K562 (cell line): Measurements from ENCODE around the gene HCN3. TPM values are rescaled to one million over a fixed set of nuclear protein-coding genes. Genes with fewer than 3 reads are reported as not detected.

Source experiments
- CBFA2T2 ChIP-seq: fragments of 450-650 bp; conservative IDR thresholded peaks from 2 replicates; pipeline ENCODE4 v1.6.1; 2017; ENCODE audit warnings: mild to moderate bottlenecking
- FOS ChIP-seq: IDR thresholded peaks from 3 replicates; pipeline ENCODE4 v1.6.1; 2011; ENCODE audit not compliant: insufficient read length; ENCODE audit errors: extremely low read depth
- GABPA ChIP-seq: fragments of 200-800 bp; sonication (Bioruptor generic); conservative IDR thresholded peaks from 2 replicates; pipeline ENCODE4 v1.6.1; 2016; ENCODE audit warnings: low read depth, missing genetic modification characterization, missing compliant biosample characterization
- HES1 ChIP-seq: fragments of 450-650 bp; IDR thresholded peaks from 2 replicates; pipeline ENCODE4 v1.6.1; 2016; ENCODE audit warnings: low read depth, mild to moderate bottlenecking, moderate library complexity
- PCBP2 ChIP-seq: fragments of 200-400 bp; formaldehyde crosslinking; IDR thresholded peaks from 2 replicates; pipeline ENCODE4 v1.6.1; 2018; ENCODE audit warnings: low read length, low read depth, mild to moderate bottlenecking, moderate library complexity; ENCODE audit not compliant: poor library complexity, severe bottlenecking
- POLR3A ChIP-seq: IDR thresholded peaks from 2 replicates; pipeline ENCODE4 v1.6.1; 2011; ENCODE audit warnings: borderline replicate concordance, mild to moderate bottlenecking, moderate library complexity; ENCODE audit not compliant: insufficient read length, insufficient read depth; ENCODE audit errors: extremely low read depth
- ZBED1 ChIP-seq: IDR thresholded peaks from 2 replicates; pipeline ENCODE4 v1.6.1; 2014
- ZNF239 ChIP-seq: fragments of 250-450 bp; sonication (Bioruptor Pico); IDR thresholded peaks from 2 replicates; pipeline ENCODE4 v1.4.0; 2020; ENCODE audit warnings: mild to moderate bottlenecking
- polyA plus RNA-seq, 8 experiments: library from polyadenylated mRNA; depleted of rRNA in 4 of 8; stranded (reverse) in 5 of 8; unstranded in 3 of 8; fragments of >200 nt; fragmentation: Nextera tagmentation in 2 of 8; fragmentation: Illumina TruSeq in 1 of 8; extraction: Ambion mirVana in 2 of 8; extraction: Trizol in 1 of 8; gene quantifications; 2 replicates each; pipeline versions ENCODE4 v1.2.1 to v1.2.3, GENCODE V29; 2011 to 2014; ENCODE audit warnings: inconsistent platforms in 1 of 8, missing spikeins in 1 of 8
- total RNA-seq, 7 experiments: library from RNA; depleted of rRNA in 6 of 7; stranded (reverse); fragments of >200 nt in 6 of 7; fragmentation: Illumina TruSeq in 2 of 7; extraction: Trizol in 2 of 7; gene quantifications; 2 replicates each; pipeline versions ENCODE4 v1.2.1 to v1.2.3, GENCODE V29; 2011 to 2021; ENCODE audit warnings: low replicate concordance in 1 of 7
- TF ChIP-seq, protein P1 (sequence below), 2 experiments: fragments of 450-650 bp; IDR thresholded peaks; 2 replicates each; pipeline ENCODE4 v1.6.1; 2016; ENCODE audit warnings: mild to moderate bottlenecking in 2 of 2, borderline replicate concordance in 1 of 2, low read depth in 1 of 2, moderate library complexity in 1 of 2
- TF ChIP-seq, protein P2 (sequence below): fragments of 450-650 bp; IDR thresholded peaks from 2 replicates; pipeline ENCODE4 v1.7.0; 2016; ENCODE audit warnings: borderline replicate concordance
- TF ChIP-seq, protein P3 (sequence below): sonication (generic); formaldehyde crosslinking; IDR thresholded peaks from 2 replicates; pipeline ENCODE4 v1.8.0; 2022; ENCODE audit warnings: mild to moderate bottlenecking, low read depth, missing genetic modification reagents
- TF ChIP-seq, protein P4 (sequence below), 2 experiments: fragments of 250-450 bp in 1 of 2; fragments of 450-650 bp in 1 of 2; sonication (Bioruptor Pico) in 1 of 2; IDR thresholded peaks; 2 replicates each; pipeline versions ENCODE4 v1.6.1 to v1.8.0; 2016 to 2021; ENCODE audit warnings: mild to moderate bottlenecking in 2 of 2, moderate library complexity in 2 of 2, missing compliant biosample characterization in 1 of 2, missing genetic modification characterization in 1 of 2

HCN3 gene
- total and polyA plus RNA-seq, 9 of the 15 experiments (the other 6 are each of a cell fraction or from before 2014, with no cell fraction given), result 0.91 to 9.7 (median 3.9) TPM

GRCh38 chr1:155261852-155262673 lies 15.2 kb upstream of the HCN3 start, which contains the start of gene SCAMP3 (continued):
- TF ChIP-seq, protein P1, sequence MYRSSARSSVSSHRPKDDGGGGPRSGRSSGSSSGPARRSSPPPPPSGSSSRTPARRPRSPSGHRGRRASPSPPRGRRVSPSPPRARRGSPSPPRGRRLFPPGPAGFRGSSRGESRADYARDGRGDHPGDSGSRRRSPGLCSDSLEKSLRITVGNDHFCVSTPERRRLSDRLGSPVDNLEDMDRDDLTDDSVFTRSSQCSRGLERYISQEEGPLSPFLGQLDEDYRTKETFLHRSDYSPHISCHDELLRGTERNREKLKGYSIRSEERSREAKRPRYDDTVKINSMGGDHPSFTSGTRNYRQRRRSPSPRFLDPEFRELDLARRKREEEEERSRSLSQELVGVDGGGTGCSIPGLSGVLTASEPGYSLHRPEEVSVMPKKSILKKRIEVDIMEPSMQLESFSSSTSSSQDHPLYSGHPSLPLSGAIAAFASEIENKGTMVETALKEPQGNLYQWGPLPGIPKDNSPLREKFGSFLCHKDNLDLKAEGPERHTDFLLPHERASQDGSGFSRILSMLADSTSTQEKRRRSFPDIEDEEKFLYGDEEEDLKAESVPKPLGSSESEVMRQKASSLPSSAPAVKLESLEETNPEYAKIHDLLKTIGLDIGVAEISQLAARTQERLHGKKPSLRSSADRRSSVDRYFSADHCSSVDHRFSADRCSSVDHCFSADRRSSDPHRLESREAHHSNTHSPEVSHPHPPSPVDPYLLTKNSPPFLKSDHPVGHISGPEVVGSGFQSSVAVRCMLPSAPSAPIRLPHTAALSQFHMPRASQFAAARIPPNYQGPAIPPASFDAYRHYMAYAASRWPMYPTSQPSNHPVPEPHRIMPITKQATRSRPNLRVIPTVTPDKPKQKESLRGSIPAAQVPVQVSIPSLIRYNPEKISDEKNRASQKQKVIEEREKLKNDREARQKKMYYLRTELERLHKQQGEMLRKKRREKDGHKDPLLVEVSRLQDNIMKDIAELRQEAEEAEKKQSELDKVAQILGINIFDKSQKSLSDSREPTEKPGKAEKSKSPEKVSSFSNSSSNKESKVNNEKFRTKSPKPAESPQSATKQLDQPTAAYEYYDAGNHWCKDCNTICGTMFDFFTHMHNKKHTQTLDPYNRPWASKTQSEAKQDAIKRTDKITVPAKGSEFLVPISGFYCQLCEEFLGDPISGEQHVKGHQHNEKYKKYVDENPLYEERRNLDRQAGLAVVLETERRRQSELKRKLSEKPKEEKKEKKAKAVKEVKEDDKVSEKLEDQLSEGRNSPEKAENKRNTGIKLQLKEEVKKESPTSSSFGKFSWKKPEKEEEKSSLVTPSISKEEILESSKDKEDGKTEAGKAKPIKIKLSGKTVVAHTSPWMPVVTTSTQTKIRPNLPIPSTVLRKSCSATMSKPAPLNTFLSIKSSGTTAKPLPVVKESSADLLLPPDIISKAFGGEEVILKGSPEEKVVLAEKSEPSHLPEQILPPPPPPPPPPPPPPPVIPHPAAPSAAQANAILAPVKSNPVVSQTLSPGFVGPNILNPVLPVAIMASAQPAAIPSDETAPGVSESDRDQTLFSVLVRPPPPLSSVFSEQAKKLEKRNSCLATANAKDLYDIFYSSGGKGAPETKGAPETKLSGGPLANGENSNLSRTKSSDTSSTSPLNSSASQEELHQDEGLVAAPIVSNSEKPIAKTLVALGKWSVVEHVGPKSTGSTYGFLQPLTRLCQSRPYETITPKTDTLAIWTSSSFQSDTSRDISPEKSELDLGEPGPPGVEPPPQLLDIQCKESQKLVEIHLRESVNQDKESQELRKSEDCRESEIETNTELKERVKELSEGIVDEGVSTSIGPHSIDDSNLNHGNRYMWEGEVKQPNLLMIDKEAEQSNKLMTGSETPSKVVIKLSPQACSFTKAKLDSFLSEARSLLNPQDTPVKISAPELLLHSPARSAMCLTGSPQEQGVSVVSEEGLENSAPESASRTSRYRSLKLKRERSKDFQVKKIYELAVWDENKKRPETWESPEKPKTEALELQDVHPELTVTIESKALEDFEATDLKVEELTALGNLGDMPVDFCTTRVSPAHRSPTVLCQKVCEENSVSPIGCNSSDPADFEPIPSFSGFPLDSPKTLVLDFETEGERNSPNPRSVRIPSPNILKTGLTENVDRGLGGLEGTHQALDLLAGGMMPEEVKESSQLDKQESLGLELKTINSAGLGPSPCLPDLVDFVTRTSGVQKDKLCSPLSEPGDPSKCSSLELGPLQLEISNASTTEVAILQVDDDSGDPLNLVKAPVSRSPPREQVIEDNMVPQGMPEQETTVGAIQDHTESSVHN (IDR thresholded peaks at IDR 0.05; ENCODE audit: borderline replicate concordance in 1 of 2, low read depth in 1 of 2), result no peak
- peak; percentile 86 for TF ChIP-seq CBFA2T2
- TF ChIP-seq ZBED1, result no peak; the same call in 1 of the 2 replicates
- no peak for TF ChIP-seq POLR3A
- no peak for TF ChIP-seq FOS
- TF ChIP-seq, protein P2, sequence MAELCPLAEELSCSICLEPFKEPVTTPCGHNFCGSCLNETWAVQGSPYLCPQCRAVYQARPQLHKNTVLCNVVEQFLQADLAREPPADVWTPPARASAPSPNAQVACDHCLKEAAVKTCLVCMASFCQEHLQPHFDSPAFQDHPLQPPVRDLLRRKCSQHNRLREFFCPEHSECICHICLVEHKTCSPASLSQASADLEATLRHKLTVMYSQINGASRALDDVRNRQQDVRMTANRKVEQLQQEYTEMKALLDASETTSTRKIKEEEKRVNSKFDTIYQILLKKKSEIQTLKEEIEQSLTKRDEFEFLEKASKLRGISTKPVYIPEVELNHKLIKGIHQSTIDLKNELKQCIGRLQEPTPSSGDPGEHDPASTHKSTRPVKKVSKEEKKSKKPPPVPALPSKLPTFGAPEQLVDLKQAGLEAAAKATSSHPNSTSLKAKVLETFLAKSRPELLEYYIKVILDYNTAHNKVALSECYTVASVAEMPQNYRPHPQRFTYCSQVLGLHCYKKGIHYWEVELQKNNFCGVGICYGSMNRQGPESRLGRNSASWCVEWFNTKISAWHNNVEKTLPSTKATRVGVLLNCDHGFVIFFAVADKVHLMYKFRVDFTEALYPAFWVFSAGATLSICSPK, result no peak
- TF ChIP-seq ZNF239 (CRISPR knock-in tag), result no peak
- TF ChIP-seq, protein P3, sequence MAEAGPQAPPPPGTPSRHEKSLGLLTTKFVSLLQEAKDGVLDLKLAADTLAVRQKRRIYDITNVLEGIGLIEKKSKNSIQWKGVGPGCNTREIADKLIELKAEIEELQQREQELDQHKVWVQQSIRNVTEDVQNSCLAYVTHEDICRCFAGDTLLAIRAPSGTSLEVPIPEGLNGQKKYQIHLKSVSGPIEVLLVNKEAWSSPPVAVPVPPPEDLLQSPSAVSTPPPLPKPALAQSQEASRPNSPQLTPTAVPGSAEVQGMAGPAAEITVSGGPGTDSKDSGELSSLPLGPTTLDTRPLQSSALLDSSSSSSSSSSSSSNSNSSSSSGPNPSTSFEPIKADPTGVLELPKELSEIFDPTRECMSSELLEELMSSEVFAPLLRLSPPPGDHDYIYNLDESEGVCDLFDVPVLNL (CRISPR knock-in tag), result 0 out of 2 replicates have a peak, but pooled peaks have one; percentile 49
- no peak for TF ChIP-seq PCBP2
- TF ChIP-seq HES1, result no peak
- TF ChIP-seq GABPA, result peak; percentile 91
- TF ChIP-seq, protein P4, sequence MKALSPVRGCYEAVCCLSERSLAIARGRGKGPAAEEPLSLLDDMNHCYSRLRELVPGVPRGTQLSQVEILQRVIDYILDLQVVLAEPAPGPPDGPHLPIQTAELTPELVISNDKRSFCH (CRISPR knock-in tag; IDR thresholded peaks at IDR 0.05), result no peak
- TF ChIP-seq, protein P4 (tag; IDR thresholded peaks at IDR 0.05), result peak; percentile 66; the same call in 1 of the 2 replicates
